Muscle layer of colon (tissue), 2 donors: Measurements from ENCODE around the gene HOOK1.
"Not testable (repeated sequence)": the region's sequence is repeated elsewhere in the genome, so short reads cannot be mapped to it uniquely, and the experiment has no call there.

Experiments
- H3K27ac ChIP-seq: one replicate; pipeline ENCODE4 v1.7.0; 2013; ENCODE audit warnings: low read depth, mild to moderate bottlenecking, low read length, moderate library complexity
- H3K27me3 ChIP-seq, 2 donors: one replicate each; pipeline ENCODE4 v1.7.0; 2013; ENCODE audit warnings: low read length in 2 of 2, mild to moderate bottlenecking in 2 of 2; ENCODE audit not compliant: insufficient read depth in 2 of 2, control insufficient read depth in 1 of 2
- H3K36me3 ChIP-seq: one replicate; pipeline ENCODE4 v1.7.0; 2013; ENCODE audit warnings: mild to moderate bottlenecking, low read length; ENCODE audit not compliant: insufficient read depth
- H3K4me1 ChIP-seq: one replicate; pipeline ENCODE4 v1.7.0; 2013; ENCODE audit warnings: mild to moderate bottlenecking, low read length; ENCODE audit not compliant: insufficient read depth
- H3K4me3 ChIP-seq, 2 donors: one replicate each; pipeline ENCODE4 v1.7.0; 2013; ENCODE audit warnings: low read length in 2 of 2, low read depth in 1 of 2, mild to moderate bottlenecking in 1 of 2, moderate library complexity in 1 of 2
- H3K9ac ChIP-seq: one replicate; pipeline ENCODE4 v1.7.0; 2013; ENCODE audit warnings: low read length
- H3K9me3 ChIP-seq: one replicate; pipeline ENCODE4 v1.7.0; 2013; ENCODE audit warnings: mild to moderate bottlenecking, low read length
- donor health status: abdominal sarcoma.
- donor health status: Adenocarcinoma of cecum.

The HOOK1 gene

DNA sequence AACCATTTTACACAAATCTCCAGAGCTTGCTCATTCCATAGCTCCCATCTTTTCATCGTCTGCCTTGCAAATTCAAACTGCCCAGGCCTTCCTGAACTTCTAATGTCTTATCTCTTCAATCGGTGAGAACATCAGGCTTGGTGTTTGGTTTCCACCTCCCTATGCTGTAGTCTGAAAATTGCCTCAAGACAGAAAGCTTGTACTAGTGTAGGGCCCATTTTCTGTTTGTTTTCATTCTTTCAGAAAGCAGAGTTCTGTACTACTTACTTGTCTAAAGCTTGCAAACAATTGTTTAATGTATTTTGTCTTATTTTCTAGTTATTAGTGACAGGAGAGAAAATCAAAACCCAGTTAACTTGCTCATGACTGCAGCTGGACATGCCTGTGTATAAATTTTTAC, 16.8 kb downstream of the HOOK1 start:
- H3K9me3 ChIP-seq = no peaks in the 10 kb centered on the region
- H3K9ac ChIP-seq = no peak overlapping the region
- H3K4me3 ChIP-seq = no peak overlapping the region
- no peak overlapping the region for H3K27ac ChIP-seq
- no peaks in the 10 kb centered on the region for H3K36me3 ChIP-seq
- H3K4me1 ChIP-seq = no peaks in the 10 kb centered on the region
- no peaks in the 10 kb centered on the region for H3K27me3 ChIP-seq

DNA sequence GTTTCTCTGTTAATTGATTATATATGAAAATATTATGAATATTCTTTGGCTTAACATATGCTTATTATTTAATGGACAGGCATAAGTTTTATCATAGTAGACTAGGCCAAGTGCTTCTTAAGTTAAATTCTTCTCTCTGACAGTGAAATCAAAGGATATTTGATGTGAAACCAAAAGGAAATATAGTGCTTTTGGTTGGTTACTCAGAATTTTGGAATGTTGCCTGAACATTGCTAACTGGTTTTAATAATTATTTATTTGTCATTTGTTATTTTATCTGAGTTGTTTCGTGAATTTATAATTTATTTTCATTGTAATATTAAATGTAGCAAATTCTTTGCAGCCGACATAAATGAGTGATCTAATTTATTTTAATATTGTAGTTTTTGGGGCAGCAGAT, 18.3 kb downstream of the HOOK1 start:
- Histone ChIP-seq H3K4me3 (no peak overlapping the region), H3K4me1 (no peaks in the 10 kb centered on the region), H3K9ac (no peak overlapping the region), H3K27me3 (no peaks in the 10 kb centered on the region), H3K27ac (no peak overlapping the region), H3K36me3 (no peaks in the 10 kb centered on the region), H3K9me3 (no peaks in the 10 kb centered on the region)

GRCh38 chr1:59833991-59834390, 19.2 kb downstream of the HOOK1 start:
- Histone ChIP-seq H3K27ac (no peak overlapping the region), H3K4me1 (no peaks in the 10 kb centered on the region), H3K9me3 (no peaks in the 10 kb centered on the region), H3K36me3 (no peaks in the 10 kb centered on the region), H3K9ac (no peak overlapping the region), H3K4me3 (no peak overlapping the region), H3K27me3 (no peaks in the 10 kb centered on the region)

- not testable (repeated sequence) for H3K9me3 ChIP-seq, H3K4me1 ChIP-seq, H3K27ac ChIP-seq
These were observed 23.1 kb downstream of the HOOK1 start for GRCh38 chr1:59837857-59838256.

DNA sequence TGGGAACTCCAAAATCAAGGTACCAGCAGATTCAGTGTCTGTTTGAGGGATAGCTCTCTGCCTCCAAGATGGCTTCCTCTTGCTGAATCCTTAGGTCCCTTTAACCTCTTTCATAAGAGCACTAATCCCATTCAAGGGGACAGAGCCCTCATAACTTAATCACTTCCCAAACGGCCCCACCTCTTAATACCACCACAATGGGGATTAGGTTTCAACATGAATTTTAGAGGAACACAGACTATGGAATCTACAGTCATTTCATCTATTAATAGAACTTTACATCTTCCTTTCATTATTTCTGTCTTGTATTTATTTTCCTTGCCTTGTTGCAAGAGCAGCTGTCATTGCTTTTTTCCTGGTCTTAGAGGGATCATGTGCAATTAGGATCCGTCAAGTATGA, 30.3 kb downstream of the HOOK1 start:
- Histone ChIP-seq H3K27ac (no peak overlapping the region), H3K4me1 (no peaks in the 10 kb centered on the region), H3K9ac (no peak overlapping the region), H3K9me3 (no peaks in the 10 kb centered on the region), H3K36me3 (no peaks in the 10 kb centered on the region), H3K27me3 (no peaks in the 10 kb centered on the region), H3K4me3 (no peak overlapping the region)

More at GRCh38 chr1:59837857-59838256, 23.1 kb downstream of the HOOK1 start:
- H3K27me3 ChIP-seq, H3K9ac ChIP-seq, H3K36me3 ChIP-seq, H3K4me3 ChIP-seq: not testable (repeated sequence)

DNA sequence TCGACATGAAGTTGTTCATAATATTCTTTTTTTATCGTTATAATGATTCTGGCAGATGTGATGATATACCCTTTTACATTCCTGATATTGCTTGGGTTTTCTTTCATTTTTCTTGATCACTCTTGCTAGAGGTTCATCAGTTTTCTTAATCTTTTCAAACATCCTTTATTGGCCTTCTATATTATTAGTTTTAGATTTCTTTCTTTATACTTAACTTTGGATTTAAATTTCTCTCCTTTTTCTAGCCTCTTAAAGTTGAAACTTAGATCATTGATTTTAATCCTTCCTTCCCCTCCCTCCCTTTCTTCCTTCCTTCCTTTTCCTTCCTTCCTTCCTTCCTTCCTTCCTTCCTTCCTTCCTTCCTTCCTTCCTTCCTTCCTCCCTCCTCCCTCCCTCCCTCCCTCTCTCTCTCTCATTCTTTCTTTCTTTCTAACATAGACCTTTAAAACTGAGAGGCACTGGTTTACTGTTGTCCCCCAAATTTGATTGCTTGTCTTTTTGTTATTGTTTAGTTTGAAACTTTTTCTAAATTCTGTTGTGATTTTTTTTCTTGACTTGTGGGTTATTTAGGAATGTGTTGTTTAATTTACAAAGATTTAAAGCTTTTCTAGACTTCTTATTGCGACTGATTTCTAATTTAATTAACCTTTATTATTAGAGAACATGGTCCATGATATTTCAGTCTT, 31.6 kb downstream of the HOOK1 start:
- no peaks in the 10 kb centered on the region for H3K4me1 ChIP-seq

DNA sequence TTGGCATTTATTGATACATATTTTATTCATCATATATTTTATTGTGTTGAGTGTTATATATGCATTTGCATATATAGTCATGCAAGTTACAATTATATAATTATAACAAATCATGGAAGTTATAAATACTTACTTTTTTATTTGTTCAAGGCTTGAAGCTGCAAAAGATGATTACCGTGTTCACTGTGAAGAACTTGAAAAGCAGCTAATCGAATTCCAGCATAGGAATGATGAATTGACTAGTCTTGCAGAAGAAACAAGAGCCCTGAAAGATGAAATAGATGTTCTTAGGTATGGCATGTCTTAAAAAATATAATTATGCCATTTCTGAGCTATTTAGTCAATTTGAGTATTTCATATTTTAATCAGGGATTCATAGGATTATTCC, 32.1 kb downstream of the HOOK1 start:
- Histone ChIP-seq H3K9me3 (no peaks in the 10 kb centered on the region), H3K4me1 (no peaks in the 10 kb centered on the region), H3K27ac (no peak overlapping the region), H3K27me3 (no peaks in the 10 kb centered on the region), H3K36me3 (no peaks in the 10 kb centered on the region), H3K4me3 (no peak overlapping the region), H3K9ac (no peak overlapping the region)

More for the DNA sequence above, 31.6 kb downstream of the HOOK1 start:
- Histone ChIP-seq H3K27me3 (no peaks in the 10 kb centered on the region), H3K4me3 (no peak overlapping the region), H3K9ac (no peak overlapping the region), H3K9me3 (no peaks in the 10 kb centered on the region), H3K36me3 (no peaks in the 10 kb centered on the region), H3K27ac (no peak overlapping the region)

GRCh38 chr1:59852117-59852516, 37.4 kb downstream of the HOOK1 start:
- H3K27ac ChIP-seq = no peak overlapping the region
- H3K27me3 ChIP-seq = no peaks in the 10 kb centered on the region
- no peaks in the 10 kb centered on the region for H3K9me3 ChIP-seq
- no peaks in the 10 kb centered on the region for H3K36me3 ChIP-seq
- H3K9ac ChIP-seq = no peak overlapping the region
- no peak overlapping the region for H3K4me3 ChIP-seq
- no peaks in the 10 kb centered on the region for H3K4me1 ChIP-seq

DNA sequence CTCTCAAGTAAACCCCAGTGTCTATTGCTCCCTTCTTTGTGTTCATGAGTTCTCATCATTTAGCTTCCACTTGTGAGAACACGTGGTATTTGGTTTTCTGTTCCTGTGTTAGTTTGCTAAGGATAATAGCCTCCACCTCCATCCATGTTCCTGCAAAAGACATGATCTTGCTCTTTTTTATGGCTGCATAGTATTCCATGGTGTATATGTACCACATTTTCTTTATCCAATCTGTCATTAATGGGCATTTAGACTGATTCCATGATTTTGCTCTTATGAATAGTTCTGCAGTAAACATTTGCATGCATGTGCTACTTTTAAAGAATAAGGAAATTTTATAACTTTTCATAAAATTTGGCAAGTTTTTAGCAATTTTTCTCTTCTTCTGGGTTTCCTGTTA, 40.5 kb downstream of the HOOK1 start:
- not testable (repeated sequence) for H3K9me3 ChIP-seq, H3K27ac ChIP-seq, H3K4me3 ChIP-seq, H3K9ac ChIP-seq, H3K27me3 ChIP-seq, H3K4me1 ChIP-seq, H3K36me3 ChIP-seq

- H3K4me3 ChIP-seq = no peak overlapping the region
- no peaks in the 10 kb centered on the region for H3K9me3 ChIP-seq
- no peaks in the 10 kb centered on the region for H3K27me3 ChIP-seq
- no peaks in the 10 kb centered on the region for H3K4me1 ChIP-seq
- no peak overlapping the region for H3K9ac ChIP-seq
- H3K27ac ChIP-seq = no peak overlapping the region
- no peaks in the 10 kb centered on the region for H3K36me3 ChIP-seq
These were observed 42.1 kb downstream of the HOOK1 start for GRCh38 chr1:59856725-59857338.

GRCh38 chr1:59857679-59858354, 43.1 kb downstream of the HOOK1 start:
- no peak overlapping the region for H3K9ac ChIP-seq
- H3K27ac ChIP-seq = no peak overlapping the region
- H3K27me3 ChIP-seq = no peaks in the 10 kb centered on the region
- H3K9me3 ChIP-seq = no peaks in the 10 kb centered on the region
- no peaks in the 10 kb centered on the region for H3K4me1 ChIP-seq
- no peak overlapping the region for H3K4me3 ChIP-seq
- H3K36me3 ChIP-seq = no peaks in the 10 kb centered on the region

GRCh38 chr1:59866462-59866861, 51.7 kb downstream of the HOOK1 start:
- Histone ChIP-seq H3K27me3 (no peaks in the 10 kb centered on the region), H3K9me3 (no peaks in the 10 kb centered on the region), H3K27ac (no peak overlapping the region), H3K4me3 (no peak overlapping the region), H3K4me1 (no peaks in the 10 kb centered on the region), H3K36me3 (no peaks in the 10 kb centered on the region), H3K9ac (no peak overlapping the region)
